Measurements from ENCODE around the gene PDPK1.
"Not testable (repeated sequence)": the region's sequence is repeated elsewhere in the genome, so short reads cannot be mapped to it uniquely, and the experiment has no call there.

PDPK1 gene

DNA sequence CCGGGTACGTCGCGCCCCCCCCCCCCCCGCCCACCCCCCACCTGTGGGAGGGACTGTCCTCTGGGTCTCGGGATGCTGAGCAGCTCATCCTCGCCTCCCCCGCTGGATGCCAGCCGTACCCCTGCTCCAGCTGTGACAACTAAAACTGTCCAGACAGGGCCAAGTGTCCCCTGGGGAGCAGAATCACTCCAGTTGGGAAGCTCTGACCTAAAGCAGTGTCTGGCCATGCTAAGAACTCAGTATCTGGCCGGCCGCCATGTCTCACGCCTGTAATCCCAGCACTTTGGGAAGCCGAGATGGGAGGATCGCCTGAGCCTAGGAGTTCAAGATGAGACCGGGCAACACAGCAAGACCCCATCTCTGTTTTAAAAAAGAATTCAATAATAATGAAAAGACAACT, 83.0 kb downstream of the PDPK1 start:
- not testable (repeated sequence) for DNase-seq

DNA sequence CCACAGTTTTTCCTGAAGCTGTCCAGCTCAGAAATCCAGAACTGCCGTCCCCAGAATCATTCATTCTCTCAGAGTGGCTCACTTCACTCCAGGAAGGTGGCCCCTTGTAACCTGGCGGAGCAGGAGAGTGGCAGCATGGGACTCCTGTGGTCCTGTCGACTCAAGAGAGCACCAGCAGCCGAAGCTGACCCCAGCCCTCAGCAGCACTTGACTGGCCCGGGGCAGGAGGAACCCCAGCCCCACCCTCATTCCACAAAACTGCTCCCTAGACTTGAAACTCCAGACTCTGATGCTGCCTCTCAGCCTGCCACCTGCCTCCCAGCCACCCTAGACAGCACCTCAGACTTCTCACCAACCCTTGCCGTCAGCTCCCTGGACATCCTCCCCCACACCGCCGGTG, 83.6 kb downstream of the PDPK1 start:
- DNase-seq = not testable (repeated sequence)

DNA sequence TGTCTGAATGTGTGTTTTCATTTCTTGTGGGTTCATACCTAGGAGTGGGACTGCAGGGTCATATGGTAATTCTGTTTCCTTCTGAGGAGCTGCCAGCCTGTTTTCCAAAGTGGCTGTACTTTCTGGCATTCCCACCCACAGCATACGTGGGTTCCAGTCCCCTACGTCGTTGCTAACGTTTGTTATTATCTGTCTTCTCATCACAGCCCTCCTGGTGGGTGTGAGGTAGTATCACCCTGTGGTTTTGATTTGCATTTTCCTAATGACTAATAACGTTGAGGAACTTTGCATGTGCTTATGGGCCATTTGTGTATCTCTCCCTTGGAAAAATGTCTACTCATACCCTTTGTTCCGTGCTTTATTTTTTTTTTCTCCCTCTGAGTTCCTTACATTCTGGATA, 89.3 kb downstream of the PDPK1 start:
- DNase-seq = not testable (repeated sequence)

DNA sequence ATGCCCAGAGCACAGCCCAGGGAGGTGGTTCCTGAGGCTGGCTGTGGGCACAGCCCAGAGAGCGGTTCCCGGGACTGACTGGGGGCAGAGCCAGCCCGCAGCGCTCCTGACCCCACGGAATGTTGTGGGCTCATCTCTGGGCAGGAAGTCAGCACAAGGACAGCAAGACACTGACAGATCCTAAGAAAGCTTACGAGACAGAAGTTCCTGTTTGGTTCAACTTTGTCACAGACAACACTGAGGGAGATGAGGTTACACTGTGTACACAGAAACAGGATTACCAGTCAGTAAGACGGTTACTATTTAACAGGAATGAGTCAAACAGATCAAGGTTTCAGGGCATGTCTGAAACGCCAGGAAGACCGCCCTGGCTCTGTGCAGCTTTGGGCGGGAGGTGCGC, 93.4 kb downstream of the PDPK1 start:
- DNase-seq = not testable (repeated sequence)

DNA sequence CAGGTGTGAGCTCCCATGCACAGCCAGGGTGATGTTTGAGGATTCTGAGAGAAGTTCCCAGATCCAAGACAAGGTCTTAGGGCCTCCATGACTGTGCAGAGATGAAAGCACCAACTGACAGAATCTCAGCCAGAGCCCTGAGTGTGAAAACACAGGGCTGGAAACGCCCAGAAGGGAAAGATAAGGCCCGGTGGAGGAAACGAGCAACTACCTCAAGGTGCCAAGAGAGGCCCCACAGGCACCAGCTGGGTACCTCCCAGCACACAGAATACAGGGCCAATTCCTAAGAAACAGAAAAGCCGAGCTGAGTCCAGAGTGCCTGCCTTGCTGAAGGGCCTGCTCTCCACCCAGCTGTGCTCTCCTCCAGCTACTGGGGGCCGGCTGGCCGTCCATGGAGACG, 94.5 kb downstream of the PDPK1 start:
- not testable (repeated sequence) for DNase-seq

DNA sequence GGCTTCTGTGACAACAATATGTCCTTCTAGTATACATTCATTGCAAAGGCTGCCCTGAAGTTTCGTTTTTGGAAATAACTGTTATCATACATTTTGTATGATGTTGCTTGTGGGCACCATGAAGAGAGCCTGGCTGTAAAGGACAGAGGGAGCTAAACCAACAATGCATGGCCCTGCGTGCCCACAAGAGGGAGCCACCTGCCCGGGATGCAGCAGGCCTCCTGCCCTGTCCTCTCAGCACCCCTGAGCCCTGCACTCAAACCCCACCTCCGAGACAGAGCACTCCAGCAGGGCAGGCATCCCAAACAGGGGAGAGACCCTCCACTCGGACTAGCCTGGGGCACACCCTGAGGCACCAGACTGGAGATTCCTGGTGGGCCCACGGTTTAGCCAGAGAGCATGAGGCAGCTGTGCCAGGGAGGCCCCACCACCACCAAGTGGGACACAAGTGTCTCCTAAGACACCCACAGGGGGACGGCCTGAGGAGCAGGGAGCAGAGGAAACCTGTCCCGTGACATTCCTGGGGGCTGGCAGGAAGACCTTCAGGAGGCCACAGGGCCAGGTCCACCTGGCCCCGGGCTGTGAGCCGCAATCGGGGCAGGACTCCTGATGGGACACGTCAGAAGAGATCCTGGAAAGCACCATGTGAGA, 101.4 kb downstream of the PDPK1 start:
- DNase-seq = peak; percentile 53

DNA sequence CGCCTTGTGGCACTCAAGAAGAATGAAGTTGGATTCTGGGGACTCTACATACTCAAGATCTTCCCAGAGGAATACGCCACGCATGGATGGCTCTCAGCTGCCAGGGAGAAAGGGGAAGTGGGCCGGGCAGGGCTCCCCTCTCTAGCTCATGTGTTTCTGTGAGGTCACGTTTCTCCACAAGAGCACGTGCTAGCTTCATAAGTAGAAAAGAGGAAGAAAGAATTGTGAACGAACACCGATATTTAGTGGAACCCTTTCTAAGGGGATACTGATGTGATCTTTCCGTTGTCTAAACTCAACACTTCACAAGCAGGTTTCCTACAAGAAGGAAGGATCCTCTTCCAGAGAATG, 101.9 kb downstream of the PDPK1 start:
- DNase-seq = not testable (repeated sequence)

DNA sequence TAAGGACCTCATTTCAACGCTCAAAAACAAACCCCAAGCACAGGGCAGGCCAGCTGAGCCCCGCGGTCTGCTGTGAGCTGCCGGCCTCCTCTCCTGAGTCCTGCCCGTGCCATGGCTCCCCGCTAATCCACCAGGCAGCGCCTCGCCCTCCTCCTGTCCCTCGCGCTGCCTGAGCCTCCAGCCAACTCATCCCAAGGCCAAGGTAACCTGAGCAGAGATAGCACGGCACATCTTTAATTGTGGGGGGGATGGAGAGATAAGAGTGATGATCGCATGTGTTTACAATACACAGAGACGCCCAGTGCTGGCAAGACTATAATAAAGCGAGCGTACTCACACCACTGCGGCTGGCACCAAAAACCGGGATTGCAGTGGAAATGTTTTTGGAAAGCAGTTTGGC, 104.7 kb downstream of the PDPK1 start:
- not testable (repeated sequence) for DNase-seq

DNA sequence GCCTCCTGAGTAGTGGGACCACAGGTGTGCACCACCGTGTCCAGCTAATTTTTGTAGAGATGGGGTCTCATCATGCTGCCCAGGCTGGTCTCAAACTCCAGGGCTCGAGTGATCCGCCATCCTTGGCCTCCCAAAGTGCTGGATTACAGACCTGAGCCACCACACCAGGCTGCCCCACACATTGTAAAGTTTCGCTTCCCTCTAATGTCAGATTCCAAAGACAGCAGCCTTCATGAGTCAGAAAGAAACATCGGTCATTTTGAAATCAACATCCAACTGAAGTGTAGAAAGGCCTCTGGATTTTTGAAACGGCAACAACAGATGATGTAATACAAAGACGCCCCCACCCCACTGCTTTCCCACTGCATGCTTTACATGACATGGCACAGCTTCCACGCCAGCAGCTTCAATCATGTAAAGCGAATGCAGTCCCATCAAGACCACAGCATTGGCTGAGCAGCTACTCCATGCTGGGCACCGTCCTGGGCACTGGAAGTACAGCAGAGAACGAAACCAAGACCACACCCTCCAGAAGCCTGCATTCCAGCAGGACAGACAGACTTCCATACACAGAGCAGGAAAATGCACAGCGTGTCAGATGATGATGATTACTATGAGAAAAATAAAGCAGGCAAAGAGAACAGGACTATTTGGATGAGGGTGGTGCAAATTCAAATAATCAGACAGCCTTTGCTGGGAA, 107.1 kb downstream of the PDPK1 start:
- not testable (repeated sequence) for DNase-seq

DNA sequence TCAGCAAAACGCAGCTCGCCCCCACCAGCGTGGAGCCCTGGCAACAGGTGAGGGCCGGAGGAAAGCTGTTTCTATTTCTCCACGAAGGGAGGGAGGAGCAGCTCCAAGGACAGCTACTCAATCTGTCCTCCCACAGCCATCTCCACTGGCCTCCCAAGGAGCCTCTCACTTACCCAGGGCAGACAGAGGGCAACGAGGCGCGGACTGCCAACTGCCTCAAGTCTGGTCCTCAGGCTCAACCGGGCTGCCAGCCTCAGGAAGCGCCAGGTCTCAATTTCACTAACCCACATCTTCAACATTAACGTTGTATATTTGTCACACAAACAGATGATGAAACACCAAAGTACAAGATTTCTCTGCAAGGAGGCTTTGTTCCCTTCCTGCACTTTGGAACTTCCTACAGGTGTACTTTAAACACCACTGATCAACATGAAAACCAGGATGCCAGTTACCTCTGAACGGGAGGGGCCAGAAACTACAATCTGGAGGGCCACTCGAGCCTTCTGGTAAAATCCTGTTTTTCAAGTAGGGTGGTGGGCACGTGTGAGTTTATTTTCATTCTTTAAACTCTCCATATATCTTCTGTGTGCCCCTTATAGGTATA, 113.5 kb downstream of the PDPK1 start:
- DNase-seq = not testable (repeated sequence)

Data from activated CD8-positive, alpha-beta memory T cell treated with anti-CD3 and anti-CD28 coated beads, Interleukin-2, amount 50 U/mL, for 48 hours (primary cell).